SK-N-SH (cell line): Measurements from ENCODE around the gene OSBPL6. TPM values are rescaled to one million over a fixed set of nuclear protein-coding genes. Genes with fewer than 3 reads are reported as not detected.

Experiments used
- CTCF ChIA-PET: fragments of 300-600, 350-600 bp; formaldehyde crosslinking; extraction: SDS; loops from one replicate; lab custom pipeline; 2021; lab: Yijun Ruan, JAX
- POLR2A ChIA-PET: fragments of 350-600 bp; sonication (Branson Sonifier 250); formaldehyde crosslinking; extraction: SDS; loops from one replicate; lab custom pipeline; 2020; ENCODE audit warnings: antibody characterized with exemption, inconsistent platforms; lab: Yijun Ruan, JAX
- DNase-seq: peaks from one replicate; pipeline ENCODE4 v3.0.0; 2012
- H2AFZ ChIP-seq: fragments of 200-600 bp; sonication (generic); 2 replicates; pipeline ENCODE4 v1.8.1; 2016; ENCODE audit warnings: antibody characterized with exemption, mild to moderate bottlenecking, low read depth
- H3F3A ChIP-seq: fragments of 200-600 bp; sonication (generic); replicated peaks from 2 replicates; pipeline ENCODE3; 2016; ENCODE audit warnings: antibody characterized with exemption, mild to moderate bottlenecking; ENCODE audit not compliant: insufficient read depth
- H3K27ac ChIP-seq, 2 experiments: fragments of 200-500 bp in 1 of 2; fragments of 200-600 bp in 1 of 2; sonication (Bioruptor generic) in 1 of 2; sonication (generic), shearing (Covaris generic) in 1 of 2; 2 replicates each; pipeline versions ENCODE4 v1.5.1 to v1.6.1; 2014 to 2016; ENCODE audit warnings: low read depth in 2 of 2, inconsistent platforms in 1 of 2, low read length in 1 of 2, mild to moderate bottlenecking in 1 of 2, mixed read lengths in 1 of 2
- H3K27me3 ChIP-seq: fragments of 200-600 bp; sonication (generic), shearing (Covaris generic); 2 replicates; pipeline ENCODE4 v1.6.1; 2016; ENCODE audit warnings: mixed run types; ENCODE audit not compliant: insufficient read depth
- H3K36me3 ChIP-seq, 2 experiments: fragments of 200-500 bp in 1 of 2; fragments of 200-600 bp in 1 of 2; sonication (Bioruptor generic) in 1 of 2; sonication (generic) in 1 of 2; replicated peaks in 1 of 2; 2 replicates each; pipeline versions ENCODE3 to v1.5.1; 2014 to 2016; ENCODE audit warnings: low read length in 1 of 2, mild to moderate bottlenecking in 1 of 2; ENCODE audit not compliant: insufficient read depth in 2 of 2, control insufficient read depth in 1 of 2
- H3K4me1 ChIP-seq, 2 experiments: fragments of 200-500 bp in 1 of 2; fragments of 200-600 bp in 1 of 2; sonication (Bioruptor generic) in 1 of 2; sonication (generic), shearing (Covaris generic) in 1 of 2; 2 replicates each; pipeline versions ENCODE4 v1.5.1 to v1.6.1; 2014 to 2016; ENCODE audit warnings: low read depth in 1 of 2, low read length in 1 of 2, mixed run types in 1 of 2; ENCODE audit not compliant: insufficient read depth in 2 of 2, control insufficient read depth in 1 of 2
- H3K4me2 ChIP-seq: fragments of 200-600 bp; sonication (generic), shearing (Covaris generic); 2 replicates; pipeline ENCODE4 v1.6.1; 2017; ENCODE audit warnings: mixed run types
- H3K4me3 ChIP-seq, 2 experiments: fragments of 200-500 bp in 1 of 2; fragments of 200-600 bp in 1 of 2; sonication (Bioruptor generic) in 1 of 2; sonication (generic), shearing (Covaris generic) in 1 of 2; 2 replicates each; pipeline versions ENCODE4 v1.5.1 to v1.8.1; 2014 to 2016; ENCODE audit warnings: low read depth in 2 of 2, inconsistent platforms in 1 of 2, low read length in 1 of 2, mild to moderate bottlenecking in 1 of 2, mixed read lengths in 1 of 2, moderate library complexity in 1 of 2
- H3K79me2 ChIP-seq: fragments of 200-600 bp; sonication (generic); 2 replicates; pipeline ENCODE4 v1.8.1; 2017; ENCODE audit warnings: mild to moderate bottlenecking; ENCODE audit not compliant: insufficient read depth
- H3K9ac ChIP-seq: fragments of 200-600 bp; sonication (generic); 2 replicates; pipeline ENCODE4 v1.6.1; 2017; ENCODE audit warnings: mixed run types
- H3K9me2 ChIP-seq: fragments of 200-600 bp; sonication (generic); 2 replicates; pipeline ENCODE4 v1.6.1; 2017; ENCODE audit warnings: mixed run types
- H3K9me3 ChIP-seq: fragments of 200-600 bp; sonication (generic); 2 replicates; pipeline ENCODE4 v1.6.1; 2017; ENCODE audit warnings: mixed run types, mild to moderate bottlenecking, moderate library complexity
- H4K20me1 ChIP-seq: fragments of 200-600 bp; sonication (generic); 2 replicates; pipeline ENCODE4 v1.6.1; 2017; ENCODE audit warnings: mild to moderate bottlenecking, mixed run types; ENCODE audit not compliant: insufficient read depth
- CHD2 ChIP-seq: fragments of 150-350 bp; IDR thresholded peaks from 2 replicates; pipeline ENCODE4 v1.6.1; 2018; ENCODE audit warnings: low read length; ENCODE audit not compliant: partially characterized antibody
- CTCF ChIP-seq: fragments of 200-600 bp; sonication (generic); IDR thresholded peaks from 2 replicates; pipeline ENCODE4 v1.6.1; 2017; ENCODE audit warnings: antibody characterized with exemption, mild to moderate bottlenecking, moderate library complexity
- EP300 ChIP-seq, 2 experiments: IDR thresholded peaks; 2 replicates each; pipeline versions ENCODE4 v1.4.0 to v1.6.1; 2012; ENCODE audit warnings: borderline replicate concordance in 1 of 2, low read depth in 1 of 2, low read length in 1 of 2
- FOXJ3 ChIP-seq: sonication (generic); formaldehyde crosslinking; IDR thresholded peaks from 2 replicates; pipeline ENCODE4 v1.5.1; 2020; ENCODE audit warnings: mild to moderate bottlenecking, missing genetic modification reagents
- GABPA ChIP-seq: IDR thresholded peaks from 2 replicates; pipeline ENCODE4 v1.4.0; 2012; ENCODE audit warnings: low read depth, mild to moderate bottlenecking
- GATA2 ChIP-seq: sonication (generic); formaldehyde crosslinking; IDR thresholded peaks from 2 replicates; pipeline ENCODE4 v1.5.0; 2020; ENCODE audit warnings: mild to moderate bottlenecking, missing genetic modification reagents
- IRF3 ChIP-seq: fragments of 150-350 bp; IDR thresholded peaks from 2 replicates; pipeline ENCODE4 v1.6.1; 2016; ENCODE audit warnings: mild to moderate bottlenecking, low read depth, low read length
- NRF1 ChIP-seq: IDR thresholded peaks from 2 replicates; pipeline ENCODE4 v1.6.1; 2012; ENCODE audit warnings: low read depth, mild to moderate bottlenecking, low read length
- PBX3 ChIP-seq: IDR thresholded peaks from 2 replicates; pipeline ENCODE4; 2012
- POLR2AphosphoS5 ChIP-seq: IDR thresholded peaks from 2 replicates; pipeline ENCODE4 v1.6.1; 2012; ENCODE audit warnings: low read depth, low read length
- RAD21 ChIP-seq: IDR thresholded peaks from 2 replicates; pipeline ENCODE4 v1.6.1; 2012; ENCODE audit warnings: mild to moderate bottlenecking, low read length
- RCOR1 ChIP-seq: fragments of 150-350 bp; IDR thresholded peaks from 2 replicates; pipeline ENCODE4 v1.6.1; 2017; ENCODE audit warnings: antibody characterized with exemption, low read length
- REST ChIP-seq: IDR thresholded peaks from 2 replicates; pipeline ENCODE4 v1.6.1; 2012; ENCODE audit warnings: mild to moderate bottlenecking, low read depth, low read length, moderate library complexity
- RXRA ChIP-seq: IDR thresholded peaks from 2 replicates; pipeline ENCODE4 v1.4.0; 2012; ENCODE audit warnings: low read depth, mild to moderate bottlenecking, borderline replicate concordance
- TCF12 ChIP-seq: IDR thresholded peaks from 2 replicates; pipeline ENCODE4 v1.4.0; 2012
- USF1 ChIP-seq: IDR thresholded peaks from 2 replicates; pipeline ENCODE4 v1.4.0; 2012; ENCODE audit warnings: low read depth, borderline replicate concordance
- ZBTB33 ChIP-seq: IDR thresholded peaks from 2 replicates; pipeline ENCODE4 v1.4.0; 2012; ENCODE audit warnings: low read depth, borderline replicate concordance
- WGBS: methylation state at CpG from one replicate; pipeline ENCODE4 v1.1.6; 2017; ENCODE audit warnings: low lambda C conversion rate; 5-methylcytosine and 5-hydroxymethylcytosine counted together
- polyA plus RNA-seq, 3 experiments: library from polyadenylated mRNA; depleted of rRNA; stranded (reverse); fragments of >200 nt; gene quantifications; 2 replicates each; pipeline ENCODE4 v1.2.3, GENCODE V29; 2012

OSBPL6 gene
- polyA plus RNA-seq, 1 of the 3 experiments (the other 2 are of a cell fraction) = 2.7 TPM

GRCh38 chr2:178292586-178292985 is 98.3 kb downstream of the OSBPL6 start:
- Histone ChIP-seq H2AFZ (no peak overlapping the region), H3K27ac (no peak overlapping the region), H4K20me1 (no peaks in the 10 kb centered on the region), H3K4me2 (no peak overlapping the region), H3F3A (no peaks in the 10 kb centered on the region), H3K9me3 (peaks cover 4% of the 10 kb centered on the region; the same call in 1 of the 2 replicates), H3K4me1 (no peaks in the 10 kb centered on the region), H3K4me3 (no peak overlapping the region), H3K79me2 (no peaks in the 10 kb centered on the region), H3K9ac (no peak overlapping the region), H3K27me3 (no peaks in the 10 kb centered on the region), H3K36me3 (no peaks in the 10 kb centered on the region), H3K9me2 (no peaks in the 10 kb centered on the region)
- ChIA-PET POLR2A (no interaction called here), CTCF (no interaction called here)
- WGBS = 93% methylated on average over 1 of the region's 1 CpG
- TF ChIP-seq POLR2AphosphoS5 = no peak
- TF ChIP-seq EP300 (IDR thresholded peaks at IDR 0.05; ENCODE audit: borderline replicate concordance in 1 of 2, low read depth in 1 of 2, low read length in 1 of 2) = no peak
- TF ChIP-seq GABPA = no peak
- TF ChIP-seq RCOR1 = no peak
- no peak for TF ChIP-seq CHD2
- DNase-seq = no peak

GRCh38 chr2:178295115-178295514 is 100.8 kb downstream of the OSBPL6 start:
- Histone ChIP-seq H3K27me3 (no peaks in the 10 kb centered on the region), H4K20me1 (no peaks in the 10 kb centered on the region), H3K4me1 (no peaks in the 10 kb centered on the region), H3K36me3 (no peaks in the 10 kb centered on the region), H3F3A (peaks cover 7% of the 10 kb centered on the region), H3K27ac (no peak overlapping the region), H2AFZ (no peak overlapping the region), H3K79me2 (no peaks in the 10 kb centered on the region), H3K9me3 (peaks cover 4% of the 10 kb centered on the region; the same call in 1 of the 2 replicates), H3K9me2 (no peaks in the 10 kb centered on the region), H3K4me3 (no peak overlapping the region), H3K4me2 (no peak overlapping the region), H3K9ac (no peak overlapping the region)
- ChIA-PET CTCF (interaction anchor here (2.0 kb wide), 1 partner anchor 11 kb away, joined by 6 read pairs; no protein-coding TSS in a partner anchor), POLR2A (no interaction called here)
- 91% methylated on average over 4 of the region's 4 CpGs for WGBS
- no peak for DNase-seq
- TF ChIP-seq USF1 (no peak), FOXJ3 (CRISPR knock-in tag) (no peak), RXRA (no peak), POLR2AphosphoS5 (no peak), CTCF (no peak), TCF12 (no peak), GATA2 (no peak), PBX3 (no peak), IRF3 (no peak), NRF1 (no peak), RAD21 (no peak), ZBTB33 (no peak), REST (no peak)
